Stimulated activated CD4-positive, alpha-beta T cell treated with anti-CD3 and anti-CD28 coated beads, Interleukin-12 subunit alpha, Interleukin-12 subunit beta, amount 100 ng/mL, for 24 hours (primary cell): ENCODE results near the gene FGF14.

Experiments
- DNase-seq, 2 experiments: peaks; one replicate each; pipeline ENCODE4 v3.0.0-alpha.2; 2020; ENCODE audit warnings: low read depth in 2 of 2

Gene FGF14

GRCh38 chr13:102250448-102250847 lies 151.4 kb downstream of the FGF14 start:
- no peak for DNase-seq

GRCh38 chr13:102244607-102245227 lies 157.1 kb downstream of the FGF14 start:
- DNase-seq, result no peak

GRCh38 chr13:102240110-102240509 lies 161.7 kb downstream of the FGF14 start:
- DNase-seq, result no peak

- no peak for DNase-seq
Observed at GRCh38 chr13:102237230-102237629, 164.6 kb downstream of the FGF14 start.

- no peak for DNase-seq
Observed at GRCh38 chr13:102236830-102237229, 165.0 kb downstream of the FGF14 start.

- no peak for DNase-seq
Observed at GRCh38 chr13:102236341-102236740, 165.5 kb downstream of the FGF14 start.

- no peak for DNase-seq
Observed at GRCh38 chr13:102235689-102236088, 166.2 kb downstream of the FGF14 start.

GRCh38 chr13:102234618-102235017 lies 167.2 kb downstream of the FGF14 start:
- no peak for DNase-seq

GRCh38 chr13:102233566-102234208 lies 168.2 kb downstream of the FGF14 start:
- DNase-seq, result no peak

GRCh38 chr13:102231479-102231878 lies 170.4 kb downstream of the FGF14 start:
- no peak for DNase-seq

- DNase-seq, result no peak
Observed at GRCh38 chr13:102227741-102228140, 174.1 kb downstream of the FGF14 start.

GRCh38 chr13:102226591-102226990 lies 175.3 kb downstream of the FGF14 start:
- DNase-seq, result no peak

- DNase-seq, result no peak
Observed at GRCh38 chr13:102225892-102226291, 176.0 kb downstream of the FGF14 start.

- DNase-seq, result no peak
Observed at GRCh38 chr13:102220681-102221228, 181.1 kb downstream of the FGF14 start.

GRCh38 chr13:102214956-102215355 lies 186.9 kb downstream of the FGF14 start:
- no peak for DNase-seq

- DNase-seq, result no peak
Observed at GRCh38 chr13:102212729-102213128, 189.1 kb downstream of the FGF14 start.

- no peak for DNase-seq
Observed at GRCh38 chr13:102208347-102208746, 193.5 kb downstream of the FGF14 start.

- DNase-seq, result no peak
Observed at GRCh38 chr13:102207680-102208342, 194.0 kb downstream of the FGF14 start.

GRCh38 chr13:102203718-102204117 lies 198.1 kb downstream of the FGF14 start:
- DNase-seq, result no peak

GRCh38 chr13:102198418-102199311 lies 203.2 kb downstream of the FGF14 start:
- no peak for DNase-seq

- no peak for DNase-seq
Observed at GRCh38 chr13:102197193-102197592, 204.7 kb downstream of the FGF14 start.
